ENCODE measurements around the gene DNMT3A.

- no peak for TF ChIP-seq CTCF (IDR thresholded peaks at IDR 0.05)
- no peak for TF ChIP-seq POLR2A (IDR thresholded peaks at IDR 0.05)
Observed at GRCh38 chr2:25252291-25253152, 89.2 kb downstream of the DNMT3A start.

All from stomach (tissue), 4 donors.